Left lobe of liver (tissue), 2 donors: ENCODE data around the gene ZNF354B. TPM values are rescaled to one million over a fixed set of nuclear protein-coding genes. Genes with fewer than 3 reads are reported as not detected.
"Not testable (repeated sequence)": the region's sequence is repeated elsewhere in the genome, so short reads cannot be mapped to it uniquely, and the experiment has no call there.

ENCODE experiments used
- ATAC-seq: fragments of 200-7000 bp; cut with Tn5 transposase; one replicate; pipeline ENCODE4 v1.9.1; 2020; ENCODE audit warnings: mild to moderate bottlenecking, moderate library complexity
- DNase-seq: peaks from one replicate; pipeline ENCODE4 v3.0.0-alpha.2; 2020; ENCODE audit warnings: low spot score
- total RNA-seq: library from RNA; stranded (reverse); gene quantifications from one replicate; pipeline ENCODE4 v1.2.1, GENCODE V29; 2021
- donor health status: DM: no; HTN: no; CAD: no; lungs with moderate emphysema.
- donor health status: DM: no; HTN: yes; CAD: no.

The ZNF354B gene
- total RNA-seq, 1 donor from 2014 or later, result 4.6 TPM

GRCh38 chr5:178883115-178883694, 23.5 kb downstream of the ZNF354B start:
- DNase-seq, ATAC-seq: not testable (repeated sequence)

- ATAC-seq (no peak), DNase-seq (no peak)
Observed at GRCh38 chr5:178883815-178884430, 24.2 kb downstream of the ZNF354B start.

DNA sequence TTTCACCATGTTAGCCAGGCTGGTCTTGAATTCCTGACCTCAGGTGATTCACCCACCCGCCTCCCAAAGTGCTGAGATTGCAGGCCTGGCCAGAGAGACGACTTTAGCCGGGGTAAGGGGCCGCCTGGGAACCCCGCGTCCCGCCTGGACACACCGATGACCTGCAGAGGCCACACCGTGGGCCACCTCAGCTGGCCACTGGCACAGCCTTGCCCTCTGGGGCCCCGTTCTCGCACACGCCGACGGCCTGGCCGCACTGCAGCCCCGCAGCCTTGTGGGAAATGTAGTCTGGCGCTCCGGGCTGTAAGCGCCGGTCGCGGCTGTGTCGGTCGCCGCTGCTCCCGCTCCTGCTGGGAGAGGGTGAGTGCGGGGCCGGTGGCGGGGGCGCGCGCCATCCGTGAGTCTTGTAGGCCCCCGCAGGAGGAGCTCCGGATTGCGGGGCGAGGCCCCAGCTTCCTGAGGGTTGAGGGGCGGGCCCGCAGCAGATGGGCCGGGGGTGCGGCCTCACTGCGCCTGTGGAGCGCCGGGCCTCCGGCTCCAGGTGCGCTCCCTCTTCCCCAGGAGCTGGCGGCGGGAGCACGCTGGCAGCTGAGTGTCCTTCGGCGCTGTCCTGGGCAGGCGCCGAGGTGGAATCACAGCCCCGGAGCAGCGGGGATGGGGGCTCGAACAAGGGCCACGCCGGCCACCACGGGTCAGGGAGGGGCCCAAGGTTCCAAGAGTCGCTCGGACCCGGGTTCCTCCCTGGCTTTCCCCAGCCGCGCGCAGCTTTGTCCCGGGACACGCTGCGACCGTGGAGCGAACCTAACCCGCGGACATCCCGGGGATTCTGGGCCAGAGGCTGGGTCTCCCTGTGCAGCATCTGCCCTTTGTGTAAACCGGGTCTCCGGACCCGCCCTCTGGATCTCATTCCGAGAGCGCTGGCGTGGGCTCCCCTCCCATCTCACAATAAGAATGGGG, 36.1 kb downstream of the ZNF354B start, which contains the start of gene ZFP2:
Gene ZFP2 (plus strand): TSS at position 299 of the 957 bp plus-strand sequence. CDS start 35,401 bp downstream, outside the sequence.
- DNase-seq (peak; percentile 79), ATAC-seq (peak; percentile 99)

- no peak for DNase-seq
- no peak for ATAC-seq
Observed at GRCh38 chr5:178899289-178899688, 39.5 kb downstream of the ZNF354B start.

GRCh38 chr5:178902849-178903248, 43.1 kb downstream of the ZNF354B start:
- no peak for ATAC-seq
- DNase-seq, result no peak

GRCh38 chr5:178931846-178932760, 72.3 kb downstream of the ZNF354B start:
- ATAC-seq, result no peak

More at GRCh38 chr5:178931846-178932760, 72.3 kb downstream of the ZNF354B start:
- no peak for DNase-seq

Other genes starting within 250 kb of the ZNF354B start
- gene CLK4, start 232.9 kb upstream of the ZNF354B start, total RNA-seq, result 17.6 TPM
- gene ZNF354A, start 129.3 kb upstream of the ZNF354B start, total RNA-seq, result 2.6 TPM
- 0.63 TPM for gene ZFP2, start 36.0 kb downstream of the ZNF354B start, total RNA-seq
- gene ZNF454, start 81.2 kb downstream of the ZNF354B start, total RNA-seq, result 0.18 TPM
- not detected for gene GRM6, start 135.4 kb downstream of the ZNF354B start, total RNA-seq
- 0.98 TPM for gene ZNF879, start 163.9 kb downstream of the ZNF354B start, total RNA-seq
- 1.3 TPM for gene ZNF354C, start 200.4 kb downstream of the ZNF354B start, total RNA-seq